GM18499 (cell line): Measurements from ENCODE around the gene TOB1.
"Not testable (repeated sequence)": the region's sequence is repeated elsewhere in the genome, so short reads cannot be mapped to it uniquely, and the experiment has no call there.

ENCODE experiments used
- ATAC-seq: cut with Tn5 transposase; IDR thresholded peaks from one replicate; pipeline ENCODE4 v1.9.1; 2021; ENCODE audit warnings: moderate number of reproducible peaks; ENCODE audit not compliant: insufficient read depth, unreplicated experiment

Gene TOB1

GRCh38 chr17:50871898-50872297 lies 5.7 kb upstream of the TOB1 start:
- ATAC-seq = no peak

DNA sequence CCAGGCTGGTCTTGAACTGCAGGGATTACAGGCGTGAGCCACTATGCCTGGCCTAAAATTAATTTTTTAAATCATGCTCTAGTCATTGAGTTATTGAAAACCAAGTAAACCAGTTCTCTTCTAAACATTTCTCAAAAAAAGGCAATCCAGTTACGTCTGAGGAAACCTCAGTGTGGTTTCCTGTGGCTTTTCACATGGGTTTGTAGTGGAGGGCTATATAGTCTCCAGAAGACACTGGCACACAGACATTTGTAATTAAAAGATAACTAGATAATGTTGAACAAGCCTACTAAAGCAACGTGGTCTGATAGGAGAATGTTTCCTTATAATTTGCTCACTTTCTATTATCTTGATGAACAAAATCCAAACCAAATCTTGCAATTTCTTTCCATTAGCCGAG lies 5.2 kb upstream of the TOB1 start:
- ATAC-seq = no peak

- no peak for ATAC-seq
Observed at GRCh38 chr17:50868602-50869001, 2.4 kb upstream of the TOB1 start.

GRCh38 chr17:50868140-50868438 lies 1.9 kb upstream of the TOB1 start:
- no peak for ATAC-seq

DNA sequence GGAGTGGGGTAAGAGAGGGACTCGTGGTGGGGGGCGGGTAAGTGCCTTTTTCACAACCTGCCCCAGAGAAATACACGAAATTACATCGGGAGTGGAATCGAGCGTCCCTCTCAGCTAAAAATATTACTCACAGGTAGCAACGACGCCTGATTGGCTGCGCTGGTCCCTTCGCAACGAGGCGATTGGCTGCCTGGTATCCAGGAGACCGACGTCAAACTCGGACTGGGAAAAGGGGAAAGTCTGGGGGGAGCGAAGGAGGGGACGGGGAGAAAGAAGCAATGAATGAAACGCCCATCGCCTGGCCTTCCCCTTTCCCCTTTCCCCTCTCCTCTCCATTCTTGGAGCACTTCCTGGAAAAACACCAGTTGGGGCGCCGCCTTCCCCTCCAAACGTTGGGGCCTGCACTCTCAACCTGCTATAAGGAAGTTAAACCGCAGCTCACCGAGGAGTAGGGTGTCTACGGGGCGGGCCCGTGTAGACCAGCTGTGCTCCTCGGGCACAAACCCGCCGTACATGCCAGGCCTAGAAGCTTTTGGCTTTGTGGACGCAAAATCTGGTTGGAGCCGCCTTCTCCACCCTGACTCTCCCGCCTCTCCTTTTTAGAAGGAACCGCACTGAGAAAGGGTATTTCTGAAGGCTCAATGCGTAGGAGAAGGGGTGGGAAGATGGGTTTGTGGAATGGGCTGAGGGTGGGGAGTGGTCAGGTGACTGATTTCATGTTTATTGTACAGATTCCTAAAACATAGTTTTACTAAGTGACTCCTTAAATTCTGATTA lies 1.4 kb upstream of the TOB1 start:
- no peak for ATAC-seq

DNA sequence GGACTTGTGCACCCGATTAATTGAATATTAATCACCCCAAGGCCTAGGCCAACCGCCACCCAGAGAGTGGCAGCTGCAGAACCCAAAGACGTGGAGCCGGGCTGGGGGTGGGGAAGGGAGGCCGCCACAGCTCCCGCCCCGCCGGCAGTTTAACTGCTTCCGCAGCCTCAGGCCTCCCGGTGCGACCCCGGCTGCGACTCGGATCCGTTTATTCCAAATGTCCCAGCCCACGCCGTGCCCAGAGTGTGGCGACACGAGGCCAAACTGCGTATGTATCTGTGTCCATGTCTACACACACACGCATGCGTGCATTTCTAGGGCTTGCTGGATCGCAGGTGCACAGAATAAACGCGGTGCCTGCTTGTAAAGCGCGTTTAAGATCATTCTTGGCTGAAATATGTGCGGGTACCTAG lies 802 bp upstream of the TOB1 start:
- no peak for ATAC-seq

DNA sequence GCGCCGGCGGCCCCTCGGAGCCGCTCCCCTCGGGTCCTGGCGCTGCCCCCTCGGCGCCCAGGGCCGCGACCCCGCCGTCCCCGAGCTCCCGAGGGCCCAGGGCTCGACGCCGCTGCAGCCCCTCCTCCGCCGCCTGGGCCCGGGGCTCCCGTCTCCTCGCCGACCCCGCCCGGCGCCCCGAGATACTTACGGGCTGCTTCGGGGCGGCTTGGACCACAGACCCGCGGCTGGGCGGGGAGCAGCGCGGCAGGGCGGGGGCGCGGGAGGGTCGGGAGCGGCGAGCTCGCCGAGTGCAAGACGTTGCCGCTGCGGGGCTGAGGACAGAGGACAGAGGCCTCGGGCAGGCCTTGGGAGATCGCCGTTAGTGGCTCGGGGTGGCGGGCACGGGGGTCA lies 290 bp downstream of the TOB1 start:
- peak; percentile 3 for ATAC-seq

DNA sequence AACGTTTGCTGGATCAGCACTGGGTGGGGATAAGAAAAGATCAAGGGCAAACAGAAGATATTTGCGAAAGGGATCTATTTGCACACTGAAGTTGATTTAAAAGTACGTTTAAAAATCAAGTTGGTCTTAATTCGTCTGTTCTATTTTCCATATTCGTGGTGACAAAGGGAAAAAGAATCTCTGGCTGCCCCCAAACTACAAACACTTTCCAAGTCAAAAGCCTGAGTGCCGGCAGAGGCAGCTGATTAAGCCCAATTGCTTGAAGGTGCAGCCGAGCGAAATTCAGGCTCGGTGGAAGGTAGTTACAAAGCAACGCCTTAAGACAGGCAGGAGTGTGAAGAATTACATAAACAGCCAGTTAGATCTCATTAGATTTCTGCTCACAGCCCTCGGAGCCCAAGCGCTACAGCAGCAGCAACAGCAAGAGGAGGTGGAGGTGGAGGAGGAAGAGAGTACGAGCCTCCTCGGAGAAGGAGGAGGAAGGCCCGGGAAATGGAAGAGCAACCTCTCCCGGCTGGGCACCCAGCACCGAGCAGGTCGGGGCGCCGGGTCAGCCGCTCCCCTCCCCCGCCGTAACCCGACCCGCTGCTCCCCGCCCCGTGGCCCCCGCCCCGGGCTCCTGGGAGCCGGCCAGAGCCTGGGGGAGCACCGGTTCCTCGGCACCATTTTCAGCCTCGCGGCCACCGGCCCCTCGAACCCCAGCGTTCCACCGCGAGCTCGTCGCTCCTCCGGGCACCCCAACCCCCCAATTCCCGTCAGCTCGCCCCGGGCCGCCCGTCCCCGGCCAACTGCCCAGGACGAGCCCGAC lies 890 bp downstream of the TOB1 start:
- ATAC-seq = no peak

GRCh38 chr17:50864747-50865059 lies 1.5 kb downstream of the TOB1 start:
- no peak for ATAC-seq

DNA sequence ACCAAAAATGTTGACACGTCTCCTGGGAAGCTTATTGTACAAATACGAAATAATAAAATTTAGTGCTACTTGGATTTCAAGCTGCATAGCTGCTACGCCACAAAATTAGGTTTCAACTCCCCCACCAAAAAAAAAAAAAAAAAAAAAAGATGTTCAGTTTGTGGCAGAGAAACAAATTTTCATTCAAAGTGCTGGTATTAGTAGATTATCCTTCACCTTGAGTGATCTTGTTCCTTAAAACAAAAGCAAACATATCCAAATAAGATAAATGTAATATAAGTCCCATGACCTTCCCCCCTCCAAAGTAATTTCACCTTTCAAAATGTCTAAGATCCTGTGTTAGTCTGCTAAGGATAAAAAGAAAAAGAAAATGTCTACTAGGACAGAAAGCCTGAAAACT lies 2.2 kb downstream of the TOB1 start:
- no peak for ATAC-seq

DNA sequence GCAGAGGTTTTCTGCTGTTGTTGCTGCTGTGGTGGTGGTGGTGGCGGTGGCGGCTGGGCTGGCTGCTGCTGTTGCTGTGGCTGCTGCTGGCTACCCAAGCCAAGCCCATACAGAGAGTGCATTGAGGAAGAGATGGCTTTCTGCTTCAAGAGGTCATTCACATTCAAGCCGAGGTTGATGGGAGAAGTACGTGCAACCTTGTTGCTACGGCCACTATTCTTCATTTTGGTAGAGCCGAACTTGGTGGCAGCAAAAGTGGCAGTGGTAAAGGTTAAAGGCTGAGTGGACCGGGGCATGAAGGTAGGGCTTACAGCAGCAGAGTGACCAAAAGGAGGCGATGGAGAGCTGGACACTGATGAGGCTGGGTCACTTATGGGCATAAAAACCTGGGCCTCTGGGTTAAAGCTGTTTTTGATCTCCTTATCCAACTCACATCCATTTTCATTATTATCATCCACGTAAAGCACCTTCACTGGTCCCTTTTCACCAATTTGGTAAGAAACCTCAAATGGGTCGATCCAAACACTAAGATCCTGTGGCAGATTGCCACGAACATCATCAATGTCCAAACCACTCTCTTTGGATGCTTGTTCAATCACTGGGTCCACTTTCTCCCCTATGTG lies 2.8 kb downstream of the TOB1 start:
- ATAC-seq = no peak

- no peak for ATAC-seq
Observed at GRCh38 chr17:50861822-50862528, 4.2 kb downstream of the TOB1 start.

DNA sequence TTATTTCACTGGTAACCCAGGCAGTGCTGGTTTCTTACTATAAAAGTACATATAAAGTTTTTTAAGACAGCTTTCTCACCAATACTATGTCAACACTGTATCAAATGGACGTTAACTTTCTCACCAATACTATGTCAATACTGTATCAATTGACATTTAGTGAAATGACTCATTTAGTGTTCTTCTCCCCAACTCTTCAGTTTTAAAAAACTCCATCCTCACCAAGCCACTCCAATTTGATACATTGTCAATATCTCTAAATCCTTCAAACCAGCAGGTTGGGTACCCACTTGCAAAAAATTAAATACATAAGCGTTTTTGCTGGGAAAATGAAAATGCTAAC lies 4.8 kb downstream of the TOB1 start:
- ATAC-seq = no peak

DNA sequence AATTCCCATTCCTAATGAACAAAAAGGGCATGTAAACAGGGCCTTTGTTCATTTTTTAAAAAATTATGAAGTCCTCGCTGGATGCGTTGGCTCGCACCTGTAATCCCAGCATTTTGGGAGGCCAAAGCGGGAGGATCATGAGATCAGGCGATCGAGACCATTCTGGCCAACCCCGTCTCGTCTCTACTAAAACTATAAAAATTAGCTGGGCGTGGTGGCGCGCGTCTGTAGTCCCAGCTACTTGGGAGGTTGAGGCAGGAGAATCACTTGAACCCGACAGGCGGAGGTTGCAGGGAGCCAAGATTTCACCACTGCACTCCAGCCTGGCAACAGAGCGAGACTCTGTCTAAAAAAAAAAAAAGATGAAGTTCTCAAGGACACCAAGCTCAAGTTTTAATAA lies 6.4 kb downstream of the TOB1 start:
- not testable (repeated sequence) for ATAC-seq

DNA sequence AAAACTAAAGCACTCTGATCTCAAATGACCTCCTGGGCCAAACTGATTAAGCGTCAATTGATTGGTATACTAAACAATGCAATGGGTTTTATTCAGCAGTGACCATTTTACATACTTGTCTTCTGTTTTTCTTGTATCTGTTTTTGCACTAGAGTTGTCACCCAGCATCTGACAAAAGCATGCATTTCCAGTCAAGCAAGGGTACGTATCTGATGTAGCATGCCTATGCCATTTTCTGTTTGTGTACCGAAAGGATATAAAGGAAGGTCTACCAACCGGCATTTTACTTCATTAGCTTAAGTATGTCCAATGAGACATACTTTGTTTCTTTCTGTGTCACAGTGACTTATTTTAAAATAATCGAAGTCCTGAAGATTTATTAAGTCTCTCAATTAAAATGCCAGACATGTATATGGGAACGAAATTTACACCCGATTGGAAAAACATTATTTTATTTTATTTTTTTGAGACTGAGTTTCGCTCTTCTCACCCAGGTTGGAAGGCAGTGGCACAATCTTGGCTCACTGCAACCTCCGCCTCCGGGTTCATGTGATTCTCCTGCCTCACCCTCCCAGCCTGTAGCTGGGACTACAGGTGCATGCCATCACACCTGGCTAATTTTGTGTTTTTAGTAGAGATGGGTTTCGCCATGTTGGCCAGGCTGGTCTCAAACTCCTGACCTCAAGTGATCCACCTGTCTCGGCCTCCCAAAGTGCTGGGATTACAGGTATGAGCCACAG lies 7.5 kb downstream of the TOB1 start:
- ATAC-seq = no peak

DNA sequence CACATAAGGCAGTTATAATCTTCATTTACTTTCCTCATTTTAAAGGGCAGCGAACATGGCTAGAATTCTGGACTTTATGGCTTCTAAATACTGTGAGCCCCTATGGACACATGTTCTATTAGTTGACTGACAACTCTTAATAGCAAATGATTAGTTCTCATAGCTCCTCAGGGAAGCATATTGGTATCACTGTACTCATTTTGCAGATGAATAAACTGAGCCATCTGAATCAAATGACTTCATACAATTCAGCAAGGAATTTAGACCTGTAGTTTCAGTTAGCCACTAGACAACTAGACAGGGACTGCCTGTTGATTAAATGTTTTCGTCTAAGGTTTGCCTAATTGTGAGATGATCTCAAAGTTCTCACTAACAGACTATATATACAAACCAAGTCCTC lies 9.7 kb downstream of the TOB1 start:
- ATAC-seq = no peak

DNA sequence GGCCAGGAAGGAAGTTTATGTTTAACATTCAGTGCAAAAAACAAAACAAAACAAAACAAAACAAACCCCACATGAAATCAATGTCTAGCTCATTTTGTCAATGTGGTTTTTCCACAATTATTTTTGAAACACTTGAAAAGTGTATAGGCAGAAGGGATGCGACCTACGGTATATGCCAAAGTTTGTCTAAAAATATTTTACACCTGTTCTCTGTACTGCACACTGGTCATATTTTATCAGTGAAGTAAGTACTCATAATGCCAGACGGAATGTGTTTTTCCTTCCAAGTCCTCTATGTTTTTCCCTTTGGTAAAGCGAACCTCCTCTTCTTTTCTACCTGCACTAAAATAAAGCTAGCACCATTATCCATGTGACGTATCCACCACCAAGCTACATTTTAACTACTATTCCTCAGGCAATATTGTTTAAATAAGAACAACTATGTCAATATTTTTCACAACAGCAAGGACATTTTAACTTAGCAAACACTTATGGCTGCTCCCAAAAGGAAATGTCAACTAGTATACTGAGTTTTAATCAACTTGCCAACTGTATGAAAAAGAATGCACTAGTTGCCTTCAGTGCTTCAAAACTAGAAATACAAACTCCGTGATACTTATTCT lies 10.3 kb downstream of the TOB1 start:
- ATAC-seq = no peak

GRCh38 chr17:50853781-50854180 lies 12.4 kb downstream of the TOB1 start:
- ATAC-seq = no peak

DNA sequence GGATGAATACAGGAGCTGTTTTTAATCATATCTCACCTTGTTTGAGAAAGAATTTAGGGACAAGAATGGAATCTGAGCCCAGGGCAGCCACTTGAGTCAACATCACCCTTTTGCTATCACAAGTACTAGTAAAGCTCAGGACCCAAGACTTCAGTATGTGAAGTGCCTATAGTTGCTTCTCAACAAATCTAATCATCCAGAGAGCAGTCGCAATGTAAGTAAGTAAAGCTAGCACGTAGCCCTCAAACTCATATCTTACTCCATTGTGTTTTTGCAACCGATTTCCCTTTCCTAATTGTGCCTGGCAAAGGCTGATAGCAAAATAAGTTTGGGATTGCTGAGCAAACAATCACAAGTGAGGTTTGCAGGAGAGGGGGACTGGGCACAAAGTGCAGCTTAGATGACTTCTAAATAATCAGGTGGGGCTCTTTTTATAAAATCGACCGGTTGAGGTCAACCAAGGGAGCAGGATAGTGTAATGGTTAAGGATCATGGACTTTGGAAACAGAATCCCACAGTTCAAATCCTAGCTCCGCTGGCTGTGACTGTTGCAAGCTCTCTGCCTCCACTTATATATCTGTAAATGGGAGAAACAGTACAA lies 13.0 kb downstream of the TOB1 start:
- ATAC-seq = no peak

GRCh38 chr17:50850640-50851039 lies 15.5 kb downstream of the TOB1 start:
- no peak for ATAC-seq
